ENCODE measurements around the gene DPT.
"Not testable (repeated sequence)": the region's sequence is repeated elsewhere in the genome, so short reads cannot be mapped to it uniquely, and the experiment has no call there.

DPT gene

DNA sequence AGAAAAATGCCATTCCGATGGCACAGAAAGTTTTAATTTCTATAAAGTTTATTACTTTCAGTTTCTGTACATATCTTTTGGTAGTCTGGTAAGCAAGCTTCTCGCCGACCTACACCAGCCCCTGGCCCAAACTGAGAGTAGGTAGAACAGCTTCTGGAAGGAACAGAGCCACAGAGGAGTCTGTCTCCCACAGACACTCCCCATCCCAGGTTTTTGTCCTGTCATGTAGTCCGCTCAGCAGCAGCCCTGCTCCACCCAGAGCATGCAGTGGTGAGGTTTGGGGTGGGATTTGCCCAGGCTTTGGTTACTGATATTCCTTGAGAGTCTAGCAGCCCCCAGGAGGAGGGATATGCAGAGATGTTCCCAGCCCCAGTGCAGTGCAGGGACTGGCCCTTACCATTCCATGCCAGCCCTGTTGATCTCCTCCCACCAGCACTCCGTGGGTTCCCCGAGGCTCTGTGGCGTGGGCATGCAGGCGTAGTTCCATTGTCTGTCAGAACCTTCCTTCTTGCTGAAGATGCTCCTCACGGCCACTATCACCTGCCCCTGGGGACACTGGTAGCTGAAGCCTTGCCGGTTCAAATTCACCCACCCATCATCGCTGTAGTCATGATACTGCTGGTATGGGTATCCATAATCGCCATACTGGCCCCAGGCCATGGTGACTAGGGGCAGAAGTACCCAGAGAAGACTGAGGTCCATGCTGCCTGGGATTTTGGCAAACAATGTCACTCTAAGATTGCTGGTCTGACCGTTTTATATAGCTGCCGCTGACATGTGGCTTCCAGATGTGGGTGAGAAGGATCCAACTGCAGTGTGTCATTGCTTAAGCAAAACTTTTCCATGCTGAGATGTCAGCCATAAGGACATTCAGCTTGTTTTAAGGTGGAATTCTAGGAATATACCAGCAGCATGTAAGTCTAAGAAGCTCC is at the start of gene DPT:
Gene DPT, minus strand, starts transcription at position 734 of the 932 bp plus-strand sequence. Its CDS starts 32 bp downstream, at position 702.
- DNase-seq (ENCODE audit: low read depth): peak; percentile 87

DNA sequence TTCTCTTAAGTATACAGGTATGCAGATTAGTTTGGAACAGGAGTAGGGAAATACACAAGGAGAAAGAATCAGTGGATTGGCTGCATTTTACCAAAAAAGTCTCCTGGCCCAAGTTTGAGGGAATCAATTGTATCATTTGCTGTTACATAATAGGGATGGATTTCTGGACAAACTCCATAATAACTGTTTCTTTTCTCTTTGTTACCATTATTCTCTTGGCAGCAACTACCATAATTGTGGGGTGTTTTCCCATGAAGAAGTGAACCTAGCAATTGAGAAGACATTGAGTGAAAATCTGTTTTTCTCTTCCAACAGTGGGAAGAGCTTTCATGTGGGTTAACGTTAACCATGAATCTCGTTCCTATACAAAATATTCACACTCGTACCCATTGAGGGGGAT is 46.4 kb upstream of the DPT start:
- no peak for DNase-seq (ENCODE audit: low read depth)

DNA sequence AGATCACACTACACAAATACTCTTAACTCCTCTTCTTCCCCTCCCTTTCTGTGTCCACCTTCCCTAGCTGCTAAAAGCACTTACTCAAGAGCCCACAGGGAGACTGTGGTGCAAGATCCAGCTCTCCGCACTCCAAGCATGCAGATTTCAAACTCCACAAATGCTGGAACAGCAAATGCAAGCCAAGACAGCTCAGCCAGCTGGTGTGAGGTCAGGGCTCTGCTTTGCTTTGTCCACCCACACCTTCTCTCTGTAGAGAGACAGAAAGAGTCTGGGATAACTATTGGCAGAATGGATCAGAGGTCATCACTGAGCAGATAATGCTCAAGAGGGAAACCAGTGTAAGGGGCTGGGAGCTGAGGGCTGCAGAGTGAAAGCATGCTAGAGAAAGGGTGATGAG is 45.2 kb upstream of the DPT start:
- DNase-seq (ENCODE audit: low read depth): peak; percentile 26

GRCh38 chr1:168772428-168773060 is 43.5 kb upstream of the DPT start:
- DNase-seq (ENCODE audit: low read depth): no peak

DNA sequence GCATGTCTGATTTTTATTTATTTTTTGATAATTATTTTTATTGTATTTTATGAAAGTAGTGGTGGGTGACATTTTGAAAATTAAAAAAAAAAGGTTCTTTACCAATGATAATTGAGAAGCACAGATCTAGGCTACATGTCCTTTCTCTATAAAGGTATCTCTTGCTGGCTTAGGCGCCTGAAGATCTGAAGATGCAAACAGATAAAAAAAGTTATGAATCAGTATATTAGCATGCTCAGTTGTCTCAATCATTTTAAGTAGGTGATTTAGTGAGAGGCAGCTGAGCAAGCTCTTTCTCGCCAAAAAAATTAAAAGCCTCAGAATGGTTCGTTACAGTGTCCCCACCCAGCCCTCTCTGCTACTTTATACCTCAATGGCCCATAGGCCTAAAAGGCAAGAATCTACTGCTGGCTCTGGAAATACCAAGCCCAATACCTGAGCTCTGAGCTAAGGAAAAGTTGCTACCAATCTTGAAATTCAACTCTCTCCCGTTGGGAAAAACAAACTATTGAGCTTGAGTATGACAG is 42.2 kb upstream of the DPT start:
- DNase-seq (ENCODE audit: low read depth): no peak

- not testable (repeated sequence) for DNase-seq (ENCODE audit: low read depth)
Measured at GRCh38 chr1:168769893-168770292, 40.9 kb upstream of the DPT start.

- DNase-seq (ENCODE audit: low read depth): peak; percentile 40
Measured at GRCh38 chr1:168767894-168768584, 39.0 kb upstream of the DPT start.

DNA sequence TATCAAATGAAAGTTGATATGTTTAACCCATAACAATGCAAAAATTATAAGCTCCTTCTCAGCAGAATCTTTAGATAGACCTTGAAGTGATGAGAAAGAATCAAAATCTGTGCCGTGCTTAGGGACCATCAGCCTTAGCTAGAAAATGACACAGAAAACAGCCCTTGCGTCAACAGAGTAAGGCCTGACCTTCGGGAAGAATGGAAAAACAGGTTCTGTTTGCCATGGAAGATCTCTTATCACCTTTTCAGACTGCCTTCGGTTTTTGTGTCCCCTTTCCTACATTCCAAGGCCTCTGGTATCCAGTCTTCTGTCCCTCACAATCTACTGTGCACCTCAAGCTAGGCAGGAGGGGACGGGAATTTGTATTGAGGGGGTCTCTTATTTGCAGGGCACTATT is 37.6 kb upstream of the DPT start:
- DNase-seq (ENCODE audit: low read depth): no peak

GRCh38 chr1:168763031-168763430 is 34.0 kb upstream of the DPT start:
- DNase-seq (ENCODE audit: low read depth): no peak

- DNase-seq (ENCODE audit: low read depth): no peak
Measured at GRCh38 chr1:168762473-168762872, 33.5 kb upstream of the DPT start.

DNA sequence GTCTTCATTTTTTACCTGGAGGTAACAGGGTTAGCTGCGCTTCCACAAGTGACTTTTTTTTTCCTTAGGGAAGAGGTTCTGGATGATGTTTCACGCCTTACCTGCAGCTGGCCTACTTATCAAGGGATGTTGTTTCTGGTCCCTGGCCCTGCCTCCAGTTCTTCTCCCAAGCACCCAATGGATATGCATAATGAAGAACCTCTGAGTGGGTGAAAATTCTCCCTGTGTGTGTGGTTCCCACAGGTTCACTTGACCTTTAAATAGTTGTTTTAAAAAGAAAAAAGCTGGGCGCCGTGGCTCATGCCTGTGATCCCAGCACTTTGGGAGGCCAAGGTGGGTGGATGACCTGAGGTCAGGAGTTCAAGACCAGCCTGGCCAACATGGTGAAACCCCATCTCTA is 31.8 kb upstream of the DPT start:
- no peak for DNase-seq (ENCODE audit: low read depth)

DNA sequence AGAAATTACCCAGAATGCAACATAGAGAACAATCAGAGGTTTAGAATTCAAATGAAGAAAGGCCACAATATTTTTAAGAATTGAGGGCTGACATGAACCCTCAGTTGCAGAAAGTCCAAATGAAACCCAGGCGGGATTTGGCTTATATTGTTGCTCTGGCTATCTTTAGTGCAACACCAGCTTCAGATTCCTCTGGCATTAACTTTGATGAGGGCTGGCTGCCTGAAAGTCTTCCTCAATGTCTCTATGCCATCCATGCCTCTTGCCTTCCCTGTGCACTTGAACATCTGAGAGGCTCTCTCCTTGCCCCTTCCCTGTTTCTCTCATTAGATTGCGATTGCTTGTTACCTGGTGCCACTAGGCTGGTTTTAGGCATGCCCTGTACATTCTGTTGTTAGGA is 31.2 kb upstream of the DPT start:
- no peak for DNase-seq (ENCODE audit: low read depth)

GRCh38 chr1:168759077-168759476 is 30.1 kb upstream of the DPT start:
- no peak for DNase-seq (ENCODE audit: low read depth)

DNA sequence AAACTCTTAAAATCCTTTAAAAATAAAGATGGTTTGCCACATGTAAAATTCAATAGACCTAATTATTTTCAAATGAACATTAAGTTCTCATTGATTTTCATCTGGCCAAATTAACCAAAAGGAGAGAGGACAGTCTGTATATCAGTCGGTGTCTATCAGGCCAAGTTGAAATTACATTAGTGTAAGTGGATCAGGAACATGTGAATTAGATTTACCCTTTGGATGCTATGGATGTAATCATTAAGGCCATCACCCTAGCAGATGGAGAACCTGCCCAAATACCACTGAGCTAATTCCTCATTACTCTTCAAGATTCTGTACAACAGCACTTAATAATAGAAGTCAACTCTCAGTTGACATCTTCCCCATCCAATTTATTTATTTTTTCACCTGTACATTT is 29.5 kb upstream of the DPT start:
- no peak for DNase-seq (ENCODE audit: low read depth)

DNA sequence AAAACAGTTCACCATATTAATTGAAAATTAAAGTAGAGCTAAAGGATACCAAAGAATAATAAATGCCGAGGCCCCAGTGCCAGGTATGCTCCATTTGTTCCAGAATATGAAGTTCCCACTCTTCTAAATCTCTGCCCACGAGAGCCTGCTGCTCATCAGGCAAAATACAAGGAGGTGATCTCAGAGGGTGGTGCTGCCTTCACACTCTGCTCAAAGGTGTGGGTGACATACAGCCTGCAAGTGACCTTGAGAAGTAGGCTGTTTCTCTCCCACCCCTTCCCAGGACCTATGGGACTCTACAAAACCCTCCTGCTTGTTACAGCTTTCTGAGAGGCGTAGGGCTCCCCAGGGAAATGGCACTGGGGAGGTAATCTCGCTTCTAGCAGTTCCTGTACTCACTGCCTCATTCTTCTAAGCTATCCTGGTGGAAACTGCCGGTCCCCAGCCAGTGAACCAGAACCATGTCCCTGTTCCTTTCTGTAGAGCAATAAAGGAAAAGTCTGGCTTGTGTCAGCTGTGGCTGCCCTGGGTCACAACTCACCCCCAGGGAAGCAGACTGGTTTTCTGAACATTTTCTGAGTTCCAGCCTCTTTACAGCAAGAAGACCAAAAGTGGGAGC is 26.9 kb upstream of the DPT start:
- no peak for DNase-seq (ENCODE audit: low read depth)

DNA sequence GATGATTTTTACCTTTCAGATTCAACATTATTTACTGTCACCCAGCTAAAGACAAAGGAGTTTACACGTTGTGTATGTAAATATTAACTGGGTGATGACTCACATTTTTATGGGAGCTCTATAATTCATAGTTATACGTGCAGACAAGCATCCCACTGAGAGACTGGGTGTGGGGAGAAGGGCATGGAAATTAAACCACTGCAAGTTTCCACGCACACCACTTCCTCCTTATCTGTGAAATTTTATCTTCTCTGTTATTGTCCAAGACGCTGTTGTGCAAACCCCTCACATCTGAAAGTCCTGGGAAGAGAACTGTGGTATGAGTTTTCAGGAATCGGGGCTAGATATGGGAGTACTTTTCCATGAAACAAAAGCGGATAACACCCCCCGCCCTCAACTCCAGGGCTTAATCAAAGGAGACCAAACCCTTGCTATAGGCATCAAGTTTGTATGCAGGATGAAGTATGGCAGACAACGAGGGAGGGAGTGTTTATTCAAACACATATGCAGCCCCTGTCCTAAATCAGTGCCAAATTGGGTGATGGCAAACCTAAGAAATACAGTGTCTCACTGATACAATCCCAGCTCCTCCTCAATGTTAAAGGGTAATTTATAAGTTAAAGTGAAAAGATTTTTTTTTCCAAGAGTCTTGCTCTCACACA is 23.3 kb upstream of the DPT start:
- DNase-seq (ENCODE audit: low read depth): no peak

- DNase-seq (ENCODE audit: low read depth): no peak
Measured at GRCh38 chr1:168751195-168751650, 22.2 kb upstream of the DPT start.

DNA sequence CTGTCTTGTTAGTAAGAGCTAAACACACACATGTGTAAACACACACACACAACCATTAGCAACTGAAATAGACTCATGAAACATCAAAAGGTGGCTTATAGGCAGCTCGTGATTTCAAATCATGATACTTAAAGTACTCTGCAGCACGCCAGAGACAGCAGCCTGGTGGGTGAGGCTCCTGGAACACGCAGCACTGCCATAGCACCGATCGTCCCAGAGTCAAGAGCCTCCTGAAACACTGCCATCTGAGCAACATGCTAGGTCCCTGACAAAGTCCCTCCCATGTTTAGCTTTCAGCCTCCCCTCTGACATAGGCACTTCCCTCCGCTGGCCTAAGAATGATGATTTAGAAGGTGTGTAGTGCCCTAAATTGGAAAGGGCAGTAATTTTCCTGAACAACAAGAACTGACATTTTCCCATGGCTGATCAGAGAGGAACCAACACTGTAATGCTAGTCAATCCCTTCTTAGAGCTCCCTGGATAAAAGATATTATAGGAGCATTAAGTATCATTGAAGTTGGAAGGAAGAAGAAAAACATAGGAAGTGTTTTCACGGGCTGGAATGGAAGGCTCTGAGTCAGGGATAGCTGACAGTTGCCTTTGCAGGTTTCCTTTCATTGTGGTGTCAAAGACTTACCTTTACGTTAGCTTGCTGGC is 14.1 kb upstream of the DPT start:
- no peak for DNase-seq (ENCODE audit: low read depth)

DNA sequence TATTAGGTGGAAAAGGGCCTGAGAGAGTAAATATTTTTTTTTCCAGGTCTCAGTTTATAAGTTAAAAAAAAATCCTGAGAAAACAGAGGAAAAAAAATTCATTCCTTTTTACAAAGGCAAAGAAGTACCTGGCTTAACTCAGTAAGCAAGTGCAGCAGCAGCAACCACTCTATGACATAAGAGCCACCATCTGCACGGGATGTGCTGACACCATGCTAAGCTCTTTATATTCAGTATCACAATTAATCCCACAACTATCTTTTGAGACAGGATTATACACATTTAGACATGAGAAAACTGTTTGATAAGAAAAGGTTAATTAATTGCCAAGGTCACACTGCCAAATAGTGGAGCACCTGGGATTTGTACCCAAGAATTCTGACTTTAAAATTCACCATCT is 13.4 kb upstream of the DPT start:
- no peak for DNase-seq (ENCODE audit: low read depth)

GRCh38 chr1:168739908-168740307 is 10.9 kb upstream of the DPT start:
- DNase-seq (ENCODE audit: low read depth): no peak

DNA sequence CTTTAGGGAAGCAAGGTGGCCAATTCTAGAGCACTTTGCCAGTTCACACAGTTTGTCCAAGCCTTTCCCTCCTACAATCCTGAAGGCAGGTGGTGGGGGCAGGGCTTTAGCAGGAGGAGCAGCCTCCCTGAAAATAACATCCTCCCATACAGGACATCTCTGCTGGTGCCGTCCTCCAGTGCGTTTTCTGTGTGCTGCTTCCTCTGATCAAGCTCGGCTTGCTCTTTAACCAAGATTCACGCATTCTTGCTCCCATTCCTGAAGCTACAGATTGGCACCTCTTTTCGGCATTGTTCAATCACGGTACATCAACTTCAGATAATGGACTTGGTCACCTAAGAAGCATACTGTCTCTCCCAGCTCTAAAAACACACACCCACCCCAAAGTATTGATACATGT is 7.5 kb upstream of the DPT start:
- no peak for DNase-seq (ENCODE audit: low read depth)
